Kidney epithelial cell (primary cell): Measurements from ENCODE around the gene CC2D1A. TPM values are rescaled to one million over a fixed set of nuclear protein-coding genes. Genes with fewer than 3 reads are reported as not detected.

Experiments used
- DNase-seq: peaks from one replicate; pipeline ENCODE4 v3.0.0-alpha.2; 2010; ENCODE audit warnings: low read depth
- H3K27me3 ChIP-seq: 2 replicates; pipeline ENCODE4 v1.6.0; 2011; ENCODE audit warnings: low read length; ENCODE audit not compliant: control insufficient read depth, insufficient read depth
- H3K36me3 ChIP-seq: 2 replicates; pipeline ENCODE4 v1.5.1; 2011; ENCODE audit warnings: low read length; ENCODE audit not compliant: control insufficient read depth, insufficient read depth
- H3K4me3 ChIP-seq: 2 replicates; pipeline ENCODE4 v1.5.1; 2011; ENCODE audit warnings: low read depth, mild to moderate bottlenecking, control low read depth, low read length
- total RNA-seq: library from RNA; depleted of rRNA; stranded (reverse); fragments of >200 nt; gene quantifications from 2 replicates; pipeline ENCODE4 v1.2.3, GENCODE V29; 2015
- TF ChIP-seq, protein P1 (sequence below): IDR thresholded peaks from 2 replicates; pipeline ENCODE4 v1.5.1; 2011; ENCODE audit warnings: mild to moderate bottlenecking, moderate library complexity, low read length, control low read depth, inconsistent platforms; ENCODE audit not compliant: insufficient read depth, poor library complexity, severe bottlenecking

Gene CC2D1A
- total RNA-seq: 26.5 and 32.0 TPM in 2 replicates

DNA sequence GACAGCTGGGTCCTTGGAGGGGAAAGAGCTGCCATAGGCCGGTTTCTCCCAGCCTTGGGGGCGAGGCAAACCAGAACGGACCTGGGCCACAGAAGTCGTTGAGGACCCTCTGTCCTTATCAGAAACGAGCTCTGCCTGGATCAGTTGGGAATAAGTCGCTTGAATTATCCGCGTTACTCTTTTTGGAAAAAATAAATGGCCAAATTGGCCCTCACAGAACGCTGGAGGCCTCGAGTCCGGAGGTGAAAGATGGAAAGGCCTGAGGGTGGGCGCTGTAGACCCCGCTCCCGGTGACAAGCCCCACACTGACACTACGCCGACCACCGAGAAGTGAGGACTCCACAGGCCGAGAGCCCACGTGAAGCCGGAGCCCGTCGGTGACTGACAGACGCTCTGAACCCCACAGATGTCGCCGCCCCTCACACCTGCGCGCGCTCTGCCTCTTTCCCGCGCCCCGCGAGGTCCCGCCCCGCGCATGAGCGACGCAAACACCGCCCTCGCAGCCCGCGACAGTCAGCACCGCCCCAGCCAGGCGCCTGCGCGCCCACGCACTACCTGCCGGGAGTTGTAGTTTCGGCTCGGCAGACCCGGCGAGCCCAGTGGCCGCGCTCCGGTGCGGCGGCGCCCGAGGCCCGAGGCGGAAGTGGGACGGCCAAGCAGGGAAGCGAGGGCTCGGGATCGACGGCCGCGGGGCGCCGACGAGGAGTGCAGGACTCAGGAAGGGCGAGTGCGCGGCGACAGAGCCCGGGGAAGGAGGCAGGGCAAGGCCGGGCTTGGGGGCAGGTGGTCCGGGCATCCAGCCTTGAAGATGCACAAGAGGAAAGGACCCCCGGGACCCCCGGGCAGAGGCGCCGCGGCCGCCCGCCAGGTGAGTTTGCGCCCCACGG, at the start of gene CC2D1A, which contains the start of gene BRME1:
TSS of gene CC2D1A (plus strand) at position 568 of the 887 bp plus-strand sequence. CDS start at position 809, 241 bp downstream.
TSS of gene BRME1 (minus strand) at position 484 of the 887 bp plus-strand sequence. CDS start 1,225 bp downstream, outside the sequence.
- no peaks in the 10 kb centered on the region for H3K27me3 ChIP-seq
- DNase-seq: peak; percentile 52
- peak within 1 kb of the TSS; percentile 86 for H3K4me3 ChIP-seq
- peaks cover 2% of the 10 kb centered on the region for H3K36me3 ChIP-seq
- TF ChIP-seq, protein P1, sequence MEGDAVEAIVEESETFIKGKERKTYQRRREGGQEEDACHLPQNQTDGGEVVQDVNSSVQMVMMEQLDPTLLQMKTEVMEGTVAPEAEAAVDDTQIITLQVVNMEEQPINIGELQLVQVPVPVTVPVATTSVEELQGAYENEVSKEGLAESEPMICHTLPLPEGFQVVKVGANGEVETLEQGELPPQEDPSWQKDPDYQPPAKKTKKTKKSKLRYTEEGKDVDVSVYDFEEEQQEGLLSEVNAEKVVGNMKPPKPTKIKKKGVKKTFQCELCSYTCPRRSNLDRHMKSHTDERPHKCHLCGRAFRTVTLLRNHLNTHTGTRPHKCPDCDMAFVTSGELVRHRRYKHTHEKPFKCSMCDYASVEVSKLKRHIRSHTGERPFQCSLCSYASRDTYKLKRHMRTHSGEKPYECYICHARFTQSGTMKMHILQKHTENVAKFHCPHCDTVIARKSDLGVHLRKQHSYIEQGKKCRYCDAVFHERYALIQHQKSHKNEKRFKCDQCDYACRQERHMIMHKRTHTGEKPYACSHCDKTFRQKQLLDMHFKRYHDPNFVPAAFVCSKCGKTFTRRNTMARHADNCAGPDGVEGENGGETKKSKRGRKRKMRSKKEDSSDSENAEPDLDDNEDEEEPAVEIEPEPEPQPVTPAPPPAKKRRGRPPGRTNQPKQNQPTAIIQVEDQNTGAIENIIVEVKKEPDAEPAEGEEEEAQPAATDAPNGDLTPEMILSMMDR: no peak

DNA sequence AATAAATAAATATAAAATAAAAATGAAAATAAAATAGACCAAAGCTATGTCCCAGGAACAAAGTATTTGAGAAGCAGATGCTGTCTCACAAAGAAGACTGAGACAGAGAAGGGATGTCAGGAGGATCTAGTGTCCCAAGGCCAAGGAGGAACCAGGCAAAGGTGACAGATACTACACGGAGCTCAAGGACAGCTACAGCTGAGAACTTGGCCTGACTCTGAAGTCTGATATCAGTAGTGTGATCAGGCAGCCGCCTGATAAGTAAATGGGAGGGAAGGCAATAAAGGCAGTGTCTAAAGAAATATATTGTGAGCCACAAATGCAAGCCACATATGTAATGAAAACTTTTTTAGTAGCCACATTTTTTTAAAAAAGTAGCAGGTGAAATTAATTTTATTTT, 49.5 kb upstream of the CC2D1A start:
- Histone ChIP-seq H3K4me3 (no peak overlapping the region), H3K27me3 (no peaks in the 10 kb centered on the region), H3K36me3 (no peaks in the 10 kb centered on the region)
- TF ChIP-seq, protein P1: no peak
- no peak for DNase-seq

DNA sequence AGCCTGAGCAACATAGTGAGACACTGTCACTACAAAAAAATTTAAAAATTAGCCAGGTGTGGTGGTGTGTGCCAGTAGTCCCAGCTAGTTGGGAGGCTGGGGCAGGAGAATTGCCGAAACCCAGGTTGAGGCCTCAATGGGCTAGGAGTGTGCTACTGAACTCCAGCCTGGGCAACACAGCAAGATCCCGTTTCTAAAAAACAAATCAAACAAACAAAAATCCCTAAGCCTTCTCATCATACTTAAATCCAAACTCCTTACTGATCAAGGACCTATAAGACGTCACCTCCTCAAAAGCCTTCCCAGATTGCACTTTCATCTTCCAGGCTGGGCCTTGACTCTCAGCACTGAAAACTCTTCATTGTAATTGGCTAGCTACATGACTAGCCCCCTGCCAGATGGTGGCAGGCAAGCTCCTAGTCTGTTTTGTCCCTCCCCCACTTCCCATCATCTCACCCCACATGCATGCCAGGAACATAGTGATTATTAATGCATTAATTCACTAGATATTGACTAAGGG, 46.6 kb upstream of the CC2D1A start:
- DNase-seq: no peak
- TF ChIP-seq, protein P1: no peak
- no peaks in the 10 kb centered on the region for H3K36me3 ChIP-seq
- H3K27me3 ChIP-seq: no peaks in the 10 kb centered on the region
- no peak overlapping the region for H3K4me3 ChIP-seq

DNA sequence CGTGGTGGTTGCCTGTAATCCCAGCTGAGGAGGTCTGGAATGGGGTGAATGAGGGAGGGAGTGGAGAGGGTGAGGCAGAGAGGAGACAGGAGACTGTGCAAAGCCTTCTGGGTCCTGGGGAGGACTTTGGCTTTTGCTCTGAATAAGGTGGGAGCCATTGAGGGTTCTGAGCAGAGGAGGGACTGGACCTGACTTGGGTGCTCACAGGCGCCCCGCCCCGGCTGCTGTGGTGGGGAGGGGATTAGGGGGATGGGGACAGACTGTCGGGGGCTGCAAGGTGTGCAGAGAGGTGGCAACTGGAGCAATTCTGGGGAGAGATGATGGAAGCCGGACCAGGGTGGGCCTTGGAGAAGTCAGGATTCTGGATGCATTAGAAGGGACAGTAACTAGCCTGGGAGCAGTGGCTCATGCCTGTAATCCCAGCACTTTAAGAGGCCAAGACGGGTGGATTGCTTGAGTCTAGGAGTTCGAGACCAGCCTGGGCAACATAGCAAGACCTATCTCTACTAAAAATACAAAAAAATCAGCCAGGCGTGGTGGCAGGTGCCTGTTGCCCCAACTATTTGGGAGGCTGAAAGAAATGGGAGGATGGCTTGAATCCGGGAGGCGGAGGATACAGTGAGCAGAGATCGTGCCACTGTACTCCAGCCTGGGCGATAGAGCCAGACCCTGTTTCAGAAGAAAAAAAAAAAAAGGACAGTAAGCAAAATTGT, 45.2 kb upstream of the CC2D1A start:
- H3K4me3 ChIP-seq: no peak overlapping the region
- no peaks in the 10 kb centered on the region for H3K36me3 ChIP-seq
- H3K27me3 ChIP-seq: no peaks in the 10 kb centered on the region
- TF ChIP-seq, protein P1: no peak
- no peak for DNase-seq

DNA sequence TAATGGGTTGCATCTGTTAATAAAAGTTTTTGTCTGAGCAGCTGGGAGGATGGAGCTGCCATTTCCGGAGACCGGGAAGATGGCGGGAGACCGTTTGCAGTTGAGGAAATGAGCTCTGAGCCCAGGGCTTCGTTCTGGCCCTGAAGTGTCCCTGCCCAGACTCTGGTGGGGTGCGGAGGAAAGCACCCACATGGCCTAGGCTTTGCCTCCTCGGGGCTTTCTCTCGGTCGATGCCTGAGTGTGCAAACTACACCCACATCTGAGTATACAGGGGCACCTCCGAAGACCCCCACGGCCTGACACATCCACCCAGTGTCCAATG, 44.6 kb upstream of the CC2D1A start:
- DNase-seq: no peak
- Histone ChIP-seq H3K36me3 (no peaks in the 10 kb centered on the region), H3K27me3 (no peaks in the 10 kb centered on the region), H3K4me3 (no peak overlapping the region)
- TF ChIP-seq, protein P1: no peak
